IMR-90 (cell line): ENCODE data around the gene CHST2.

Experiments
- CEBPB ChIP-seq: IDR thresholded peaks from 2 replicates; pipeline ENCODE4 v1.6.1; 2012; ENCODE audit warnings: low read depth, low read length, improper control_type of control experiment
- CHD1 ChIP-seq: IDR thresholded peaks from 2 replicates; pipeline ENCODE4 v1.6.1; 2012; ENCODE audit warnings: low read depth, low read length, improper control_type of control experiment
- CTCF ChIP-seq: conservative IDR thresholded peaks from 2 replicates; pipeline ENCODE4 v1.5.1; 2012; ENCODE audit warnings: mild to moderate bottlenecking, low read depth, low read length, improper control_type of control experiment
- ELK1 ChIP-seq: fragments of 150-350 bp; IDR thresholded peaks from 2 replicates; pipeline ENCODE4 v1.6.1; 2016; ENCODE audit warnings: low read depth, mild to moderate bottlenecking, low read length, moderate library complexity, borderline replicate concordance
- FOS ChIP-seq: fragments of 150-350 bp; IDR thresholded peaks from 2 replicates; pipeline ENCODE4 v1.6.1; 2016; ENCODE audit warnings: low read depth, low read length
- MAFK ChIP-seq: IDR thresholded peaks from 2 replicates; pipeline ENCODE4 v1.6.1; 2012; ENCODE audit warnings: low read depth, low read length, improper control_type of control experiment
- MXI1 ChIP-seq: IDR thresholded peaks from 2 replicates; pipeline ENCODE4 v1.6.1; 2012; ENCODE audit warnings: low read depth, mild to moderate bottlenecking, low read length, moderate library complexity, borderline replicate concordance
- NFE2L2 ChIP-seq: fragments of 150-350 bp; IDR thresholded peaks from 2 replicates; pipeline ENCODE4 v1.6.1; 2016; ENCODE audit warnings: low read depth, mild to moderate bottlenecking, low read length
- POLR2A ChIP-seq: IDR thresholded peaks from 2 replicates; pipeline ENCODE4 v1.6.1; 2012; ENCODE audit warnings: mild to moderate bottlenecking, low read depth, low read length
- RAD21 ChIP-seq: IDR thresholded peaks from 2 replicates; pipeline ENCODE4 v1.6.1; 2012; ENCODE audit warnings: low read length, improper control_type of control experiment
- RCOR1 ChIP-seq: IDR thresholded peaks from 2 replicates; pipeline ENCODE4 v1.6.1; 2012; ENCODE audit warnings: mild to moderate bottlenecking, low read length, improper control_type of control experiment; ENCODE audit not compliant: insufficient replicate concordance
- RFX5 ChIP-seq: IDR thresholded peaks from 2 replicates; pipeline ENCODE4 v1.8.0; 2012; ENCODE audit warnings: low read depth, mild to moderate bottlenecking, low read length, moderate library complexity
- SMC3 ChIP-seq: fragments of 150-350 bp; IDR thresholded peaks from 2 replicates; pipeline ENCODE4 v1.6.1; 2016; ENCODE audit warnings: low read depth, mild to moderate bottlenecking, antibody characterized with exemption, low read length, moderate library complexity
- USF2 ChIP-seq: fragments of 150-350 bp; IDR thresholded peaks from 2 replicates; pipeline ENCODE4 v1.6.1; 2017; ENCODE audit warnings: mild to moderate bottlenecking, antibody characterized with exemption, low read length, low read depth

GRCh38 chr3:143172062-143172794 is 52.7 kb downstream of the CHST2 start:
- TF ChIP-seq CTCF (no peak), RAD21 (no peak), POLR2A (no peak), MXI1 (no peak), MAFK (no peak), CEBPB (no peak), CHD1 (no peak), USF2 (no peak), SMC3 (no peak), FOS (no peak), RFX5 (no peak), ELK1 (no peak), RCOR1 (no peak), NFE2L2 (no peak)
